ENCODE data around the gene PLCH1.

Gene PLCH1

DNA sequence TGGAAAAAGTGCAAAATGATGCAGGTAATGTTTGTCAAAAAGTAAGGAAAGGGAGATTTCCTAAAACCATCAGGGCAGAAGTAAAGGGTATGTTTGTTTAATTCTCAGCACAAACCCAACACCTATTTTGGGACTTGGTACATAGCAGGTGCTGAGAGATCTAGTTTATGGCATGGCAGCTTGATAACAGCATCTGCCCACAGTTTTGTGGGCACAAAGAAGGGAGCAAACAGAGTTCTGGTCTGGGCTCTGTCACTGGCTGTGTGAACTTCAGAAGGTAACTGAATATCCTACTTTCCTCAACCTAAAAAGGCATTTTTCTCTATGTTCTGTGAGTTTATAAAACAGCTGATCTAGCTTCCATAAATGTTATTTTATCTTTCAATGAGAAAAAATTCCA is 141.6 kb downstream of the PLCH1 start:
- TF ChIP-seq ZFX (IDR thresholded peaks at IDR 0.05), result no peak
- TF ChIP-seq, protein P1, sequence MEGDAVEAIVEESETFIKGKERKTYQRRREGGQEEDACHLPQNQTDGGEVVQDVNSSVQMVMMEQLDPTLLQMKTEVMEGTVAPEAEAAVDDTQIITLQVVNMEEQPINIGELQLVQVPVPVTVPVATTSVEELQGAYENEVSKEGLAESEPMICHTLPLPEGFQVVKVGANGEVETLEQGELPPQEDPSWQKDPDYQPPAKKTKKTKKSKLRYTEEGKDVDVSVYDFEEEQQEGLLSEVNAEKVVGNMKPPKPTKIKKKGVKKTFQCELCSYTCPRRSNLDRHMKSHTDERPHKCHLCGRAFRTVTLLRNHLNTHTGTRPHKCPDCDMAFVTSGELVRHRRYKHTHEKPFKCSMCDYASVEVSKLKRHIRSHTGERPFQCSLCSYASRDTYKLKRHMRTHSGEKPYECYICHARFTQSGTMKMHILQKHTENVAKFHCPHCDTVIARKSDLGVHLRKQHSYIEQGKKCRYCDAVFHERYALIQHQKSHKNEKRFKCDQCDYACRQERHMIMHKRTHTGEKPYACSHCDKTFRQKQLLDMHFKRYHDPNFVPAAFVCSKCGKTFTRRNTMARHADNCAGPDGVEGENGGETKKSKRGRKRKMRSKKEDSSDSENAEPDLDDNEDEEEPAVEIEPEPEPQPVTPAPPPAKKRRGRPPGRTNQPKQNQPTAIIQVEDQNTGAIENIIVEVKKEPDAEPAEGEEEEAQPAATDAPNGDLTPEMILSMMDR (conservative IDR thresholded peaks at IDR 0.05), result no peak
- no peak overlapping the region for H3K27ac ChIP-seq

DNA sequence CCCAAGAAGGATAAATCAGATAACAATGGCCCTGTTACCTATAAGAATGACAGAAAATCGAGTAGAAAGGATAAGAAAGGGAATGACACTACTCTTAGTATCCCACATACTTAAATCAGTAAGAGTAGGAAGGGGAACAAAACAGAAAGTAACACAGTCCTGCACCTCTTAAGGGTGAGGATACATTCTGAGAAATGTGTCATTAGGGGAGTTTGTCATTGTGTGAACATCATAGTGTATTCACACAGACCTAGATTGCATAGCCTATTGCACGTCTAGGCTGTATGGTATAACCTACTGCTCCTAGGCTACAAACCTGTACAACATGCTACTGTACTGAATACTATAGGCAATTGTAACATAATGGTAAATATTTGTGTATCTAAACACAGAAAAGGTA is 142.6 kb downstream of the PLCH1 start:
- H3K27ac ChIP-seq, result no peak overlapping the region
- no peak for TF ChIP-seq ZFX (IDR thresholded peaks at IDR 0.05)
- TF ChIP-seq, protein P1 (conservative IDR thresholded peaks at IDR 0.05), result no peak

DNA sequence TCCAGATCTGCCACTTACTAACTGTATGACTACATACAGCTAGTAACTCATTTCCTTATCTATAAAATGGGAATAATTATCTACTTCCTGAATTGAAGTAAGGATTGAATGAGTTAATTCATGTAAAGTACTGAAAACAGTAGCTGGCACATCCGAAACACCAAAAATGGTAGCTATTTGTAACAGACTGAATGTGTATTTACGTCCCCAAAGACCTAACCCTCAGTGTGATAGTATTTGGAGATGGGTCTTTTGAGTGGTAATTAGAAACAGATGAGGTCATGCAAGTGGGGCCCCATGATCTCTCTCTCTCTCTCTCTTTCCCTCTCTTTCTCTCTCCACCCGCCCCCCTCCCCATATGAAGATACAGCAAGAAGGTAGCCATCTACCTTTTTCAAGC is 146.2 kb downstream of the PLCH1 start:
- H3K27ac ChIP-seq, result no peak overlapping the region

DNA sequence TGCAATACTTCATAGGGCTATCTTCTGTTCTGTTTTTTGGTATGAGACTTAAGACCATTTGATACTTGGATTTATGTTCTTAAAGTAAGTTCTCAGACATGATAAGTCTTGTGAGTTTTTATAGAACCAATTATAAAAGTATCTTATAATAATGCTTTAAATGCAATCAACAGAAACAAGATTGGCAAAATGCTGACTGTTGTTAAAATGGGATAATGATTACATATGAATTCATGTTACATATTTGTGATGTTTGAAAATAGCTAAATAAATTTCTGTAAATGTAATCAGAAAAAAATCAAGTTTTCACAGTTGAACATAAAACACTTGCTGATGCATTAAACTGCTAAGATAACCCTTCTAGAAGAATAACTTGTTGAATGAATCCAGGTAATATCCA is 148.3 kb downstream of the PLCH1 start:
- TF ChIP-seq, protein P1 (conservative IDR thresholded peaks at IDR 0.05), result no peak
- no peak for TF ChIP-seq ZFX (IDR thresholded peaks at IDR 0.05)

More for the DNA sequence above, 146.2 kb downstream of the PLCH1 start:
- TF ChIP-seq, protein P1 (conservative IDR thresholded peaks at IDR 0.05), result no peak
- no peak for TF ChIP-seq ZFX (IDR thresholded peaks at IDR 0.05)

DNA sequence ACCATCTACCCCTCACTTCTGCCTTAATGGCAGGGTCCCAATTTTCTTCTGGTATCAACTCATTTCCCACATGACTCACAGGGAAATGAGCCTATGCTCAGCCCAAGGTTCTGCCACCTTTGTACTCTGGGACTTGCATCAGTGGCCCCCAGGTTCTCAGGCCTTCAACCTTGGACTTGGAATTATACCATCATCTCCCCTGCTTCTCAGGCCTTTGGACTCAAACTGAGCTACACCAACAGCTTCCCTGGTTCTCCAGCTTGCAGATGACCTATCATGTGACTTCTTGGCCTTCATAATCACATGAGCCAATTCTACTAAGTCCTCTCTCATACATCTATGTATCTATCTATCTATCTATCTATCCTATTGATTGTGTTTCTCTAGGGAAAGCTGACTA is 149.5 kb downstream of the PLCH1 start:
- TF ChIP-seq ZFX (IDR thresholded peaks at IDR 0.05), result no peak
- TF ChIP-seq, protein P1 (conservative IDR thresholded peaks at IDR 0.05), result no peak
- no peak overlapping the region for H3K27ac ChIP-seq

More for the DNA sequence above, 148.3 kb downstream of the PLCH1 start:
- H3K27ac ChIP-seq, result no peak overlapping the region

DNA sequence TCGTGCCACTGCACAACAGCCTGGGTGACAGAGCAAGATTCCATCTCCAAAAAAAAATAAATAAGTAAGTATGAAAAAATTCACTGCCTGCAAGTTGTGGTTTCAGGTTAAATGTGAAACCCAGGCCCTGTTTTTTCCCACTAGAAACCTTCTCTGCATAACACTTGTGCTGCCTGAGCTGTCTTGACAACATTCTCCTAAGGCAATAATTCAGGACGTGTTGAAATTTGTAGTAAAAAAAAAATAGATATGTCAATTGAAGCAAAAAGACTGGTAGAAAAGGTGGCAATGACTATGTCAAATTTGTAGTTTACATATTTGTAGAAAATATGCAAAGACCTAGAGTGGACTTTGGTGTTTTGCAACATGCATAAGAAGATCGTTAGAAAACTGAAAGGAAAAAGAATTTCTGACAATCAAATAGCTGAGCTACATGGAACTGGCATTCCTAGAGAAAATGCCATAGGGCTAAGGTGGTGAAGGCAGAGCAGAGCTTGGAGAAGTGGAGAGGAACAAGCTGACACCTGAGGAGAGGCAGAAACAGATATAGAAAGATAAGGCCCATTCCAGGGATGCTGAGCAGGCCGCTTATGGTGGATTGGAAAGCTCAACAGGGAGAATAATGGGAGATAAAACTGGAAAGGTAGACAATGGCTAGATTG is 150.2 kb downstream of the PLCH1 start:
- H3K27ac ChIP-seq, result no peak overlapping the region
- TF ChIP-seq, protein P1 (conservative IDR thresholded peaks at IDR 0.05), result no peak
- no peak for TF ChIP-seq ZFX (IDR thresholded peaks at IDR 0.05)

DNA sequence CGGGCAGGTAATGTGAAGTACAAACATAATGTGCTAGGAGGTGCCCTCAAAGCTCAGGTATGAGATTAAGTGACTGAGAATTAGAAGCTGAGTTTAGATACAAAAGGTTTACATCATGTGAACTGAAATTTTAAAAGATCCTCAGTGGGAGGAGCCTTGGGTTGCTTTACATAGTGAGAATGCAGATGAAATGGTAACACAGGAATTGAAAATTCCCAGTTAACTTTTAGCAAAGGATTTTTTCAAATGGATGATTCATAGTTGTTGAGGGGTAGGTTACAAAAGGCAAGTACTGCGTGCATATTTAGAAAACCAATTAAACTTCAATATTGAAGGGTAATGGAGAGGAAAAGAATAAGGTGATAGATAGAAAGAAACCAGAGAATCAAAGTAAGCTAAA is 157.3 kb downstream of the PLCH1 start:
- no peak overlapping the region for H3K27ac ChIP-seq
- no peak for TF ChIP-seq ZFX (IDR thresholded peaks at IDR 0.05)
- TF ChIP-seq, protein P1 (conservative IDR thresholded peaks at IDR 0.05), result no peak

Data from C4-2B (cell line).